A673 (cell line): ENCODE data around the gene SRD5A1.

Source experiments
- EZH2 ChIP-seq: fragments of 200-600 bp; sonication (generic); IDR thresholded peaks from 2 replicates; pipeline ENCODE4 v1.6.1; 2017; ENCODE audit warnings: borderline replicate concordance, low read depth, mild to moderate bottlenecking, mixed read lengths, antibody characterized with exemption, low read length; ENCODE audit not compliant: poor library complexity, severe bottlenecking
- TF ChIP-seq, protein P1 (sequence below): fragments of 300-800, 200-600 bp; sonication (generic); conservative IDR thresholded peaks from 2 replicates; pipeline ENCODE4 v1.5.1; 2017; ENCODE audit warnings: low read depth, mild to moderate bottlenecking, antibody characterized with exemption, low read length, moderate library complexity, mixed read lengths

DNA sequence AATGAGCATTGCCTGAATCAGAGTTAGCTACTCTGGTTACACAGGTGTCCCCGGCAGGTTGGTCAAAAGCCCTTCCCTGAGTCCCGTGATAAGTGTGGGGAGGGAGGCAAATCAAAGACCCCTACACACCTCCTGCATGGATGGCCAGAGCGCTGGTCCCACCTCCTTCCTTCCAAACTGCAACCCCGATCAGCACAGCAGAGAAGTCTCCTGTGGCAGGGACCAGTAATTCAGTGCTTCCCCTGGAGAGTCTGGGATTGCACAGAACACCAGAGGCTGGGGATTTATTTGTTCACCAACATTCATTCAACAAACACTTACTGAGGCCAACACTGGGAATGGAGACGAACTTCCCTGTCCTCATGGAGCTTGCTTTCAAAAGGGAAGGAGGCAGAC, 46.6 kb upstream of the SRD5A1 start:
- TF ChIP-seq, protein P1, sequence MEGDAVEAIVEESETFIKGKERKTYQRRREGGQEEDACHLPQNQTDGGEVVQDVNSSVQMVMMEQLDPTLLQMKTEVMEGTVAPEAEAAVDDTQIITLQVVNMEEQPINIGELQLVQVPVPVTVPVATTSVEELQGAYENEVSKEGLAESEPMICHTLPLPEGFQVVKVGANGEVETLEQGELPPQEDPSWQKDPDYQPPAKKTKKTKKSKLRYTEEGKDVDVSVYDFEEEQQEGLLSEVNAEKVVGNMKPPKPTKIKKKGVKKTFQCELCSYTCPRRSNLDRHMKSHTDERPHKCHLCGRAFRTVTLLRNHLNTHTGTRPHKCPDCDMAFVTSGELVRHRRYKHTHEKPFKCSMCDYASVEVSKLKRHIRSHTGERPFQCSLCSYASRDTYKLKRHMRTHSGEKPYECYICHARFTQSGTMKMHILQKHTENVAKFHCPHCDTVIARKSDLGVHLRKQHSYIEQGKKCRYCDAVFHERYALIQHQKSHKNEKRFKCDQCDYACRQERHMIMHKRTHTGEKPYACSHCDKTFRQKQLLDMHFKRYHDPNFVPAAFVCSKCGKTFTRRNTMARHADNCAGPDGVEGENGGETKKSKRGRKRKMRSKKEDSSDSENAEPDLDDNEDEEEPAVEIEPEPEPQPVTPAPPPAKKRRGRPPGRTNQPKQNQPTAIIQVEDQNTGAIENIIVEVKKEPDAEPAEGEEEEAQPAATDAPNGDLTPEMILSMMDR, result no peak
- no peak for TF ChIP-seq EZH2
